K562 (cell line): ENCODE measurements around the gene IFT122. TPM values are rescaled to one million over a fixed set of nuclear protein-coding genes. Genes with fewer than 3 reads are reported as not detected.

ENCODE experiments used
- ATAC-seq: fragments of 200-7000 bp; cut with Tn5 transposase; 3 replicates; pipeline ENCODE4 v1.9.1; 2020; ENCODE audit warnings: moderate library complexity
- BruUV-seq: library from RNA; stranded (reverse); fragments of 400-500 nt; replicated peaks from 2 replicates; lab custom pipeline; 2021; lab: Mats Ljungman, UMichigan
- CTCF ChIA-PET: fragments of 300-600 bp; formaldehyde crosslinking; extraction: SDS; loops from one replicate; lab custom pipeline; 2021; ENCODE audit warnings: low intra/inter-chr PET ratio; lab: Yijun Ruan, JAX
- POLR2A ChIA-PET: fragments of 300-600, 350-650 bp; sonication (Branson Sonifier 250); formaldehyde crosslinking; extraction: SDS; loops from one replicate; lab custom pipeline; 2021; ENCODE audit warnings: antibody characterized with exemption, inconsistent platforms; lab: Yijun Ruan, JAX
- DNase-seq, 4 experiments: peaks; one replicate each; pipeline versions ENCODE4 v3.0.0 to v3.0.0-alpha.2; 2011 to 2018; ENCODE audit warnings: low spot score in 3 of 4, mixed read lengths in 3 of 4; ENCODE audit errors: extremely low read depth in 1 of 4
- FAIRE-seq: peaks from 2 replicates; lab custom pipeline; 2011; peaks lifted over from hg19 to GRCh38; lab: Jason Lieb, UNC
- H2AFZ ChIP-seq: 2 replicates; pipeline ENCODE4 v1.6.0; 2011; ENCODE audit warnings: low read depth, low read length, control low read depth, inconsistent platforms
- H3K27ac ChIP-seq: fragments of 200-600 bp; 3 replicates; pipeline ENCODE4 v1.8.0; 2011; ENCODE audit warnings: low read depth, mild to moderate bottlenecking, control low read depth, inconsistent platforms, low read length, moderate library complexity, mixed read lengths; ENCODE audit errors: extremely low read depth
- H3K27me3 ChIP-seq, 2 experiments: fragments of 300-600 bp in 1 of 2; 2 replicates in 1 of 2; 3 replicates in 1 of 2; pipeline versions ENCODE4 v1.6.0 to v1.8.0; 2011; ENCODE audit warnings: inconsistent platforms in 2 of 2, low read length in 2 of 2, mild to moderate bottlenecking in 1 of 2, mixed read lengths in 1 of 2, moderate library complexity in 1 of 2; ENCODE audit not compliant: control insufficient read depth in 2 of 2, insufficient read depth in 2 of 2
- H3K36me3 ChIP-seq: fragments of 300-600 bp; 3 replicates; pipeline ENCODE4 v1.8.0; 2011; ENCODE audit warnings: mild to moderate bottlenecking, low read length, inconsistent platforms; ENCODE audit not compliant: control insufficient read depth, insufficient read depth
- H3K4me1 ChIP-seq, 2 experiments: fragments of 200-600 bp in 1 of 2; replicated peaks in 1 of 2; 2 replicates in 1 of 2; 3 replicates in 1 of 2; pipeline versions ENCODE4 v1.5.1 to v1.8.0; 2011; ENCODE audit warnings: inconsistent platforms in 2 of 2, low read length in 2 of 2, mild to moderate bottlenecking in 1 of 2, mixed read lengths in 1 of 2, moderate library complexity in 1 of 2; ENCODE audit not compliant: control insufficient read depth in 2 of 2, insufficient read depth in 2 of 2
- H3K4me2 ChIP-seq: 2 replicates; pipeline ENCODE4 v1.6.1; 2011; ENCODE audit warnings: low read length, control low read depth, inconsistent platforms, mixed read lengths; ENCODE audit not compliant: insufficient read depth
- H3K4me3 ChIP-seq: fragments of 200-600 bp; sonication (generic), shearing (Covaris generic); 2 replicates; pipeline ENCODE4 v1.5.1; 2016; ENCODE audit warnings: control low read depth, inconsistent platforms
- H3K79me2 ChIP-seq: fragments of 200-600 bp; 3 replicates; pipeline ENCODE4 v1.8.0; 2011; ENCODE audit warnings: low read length, inconsistent platforms; ENCODE audit not compliant: control insufficient read depth, insufficient read depth
- H3K9ac ChIP-seq, 2 experiments: 2 replicates each; pipeline versions ENCODE4 v1.6.0 to v1.6.1; 2011; ENCODE audit warnings: low read depth in 2 of 2, low read length in 2 of 2, control low read depth in 1 of 2, inconsistent platforms in 1 of 2, mild to moderate bottlenecking in 1 of 2, mixed read lengths in 1 of 2; ENCODE audit not compliant: insufficient read depth in 1 of 2
- H3K9me1 ChIP-seq: one replicate; pipeline ENCODE4 v1.6.0; 2011; ENCODE audit warnings: inconsistent platforms, mild to moderate bottlenecking, low read length, moderate library complexity; ENCODE audit not compliant: control insufficient read depth, insufficient read depth
- H3K9me3 ChIP-seq: replicated peaks from 2 replicates; pipeline ENCODE4 v1.5.1; 2011; ENCODE audit warnings: low read depth, low read length, inconsistent platforms; ENCODE audit not compliant: control insufficient read depth, insufficient read depth
- H4K20me1 ChIP-seq: replicated peaks from 2 replicates; pipeline ENCODE4 v1.6.1; 2011; ENCODE audit warnings: low read length, inconsistent platforms, mixed read lengths; ENCODE audit not compliant: control insufficient read depth, insufficient read depth
- RB1 ChIP-seq: fragments of 450-650 bp; IDR thresholded peaks from 2 replicates; pipeline ENCODE4 v1.6.1; 2017; ENCODE audit warnings: low read depth, mild to moderate bottlenecking
- RBM25 ChIP-seq: fragments of 200-400 bp; formaldehyde crosslinking; IDR thresholded peaks from 2 replicates; pipeline ENCODE4 v1.6.1; 2018; ENCODE audit warnings: low read length, low read depth, moderate library complexity; ENCODE audit not compliant: severe bottlenecking
- SRSF9 ChIP-seq: fragments of 200-400 bp; formaldehyde crosslinking; IDR thresholded peaks from 2 replicates; pipeline ENCODE4 v1.6.1; 2017; ENCODE audit warnings: low read depth, low read length, borderline replicate concordance
- ZFP36 ChIP-seq: fragments of 150-350 bp; IDR thresholded peaks from 2 replicates; pipeline ENCODE4 v1.6.1; 2018; ENCODE audit warnings: low read length, low read depth; ENCODE audit not compliant: partially characterized antibody
- ZNF280A ChIP-seq: fragments of 450-650 bp; IDR thresholded peaks from 2 replicates; pipeline ENCODE4 v1.6.1; 2018; ENCODE audit warnings: mild to moderate bottlenecking, low read depth; ENCODE audit not compliant: partially characterized antibody
- ZNF347 ChIP-seq: fragments of 450-650 bp; formaldehyde crosslinking; IDR thresholded peaks from 2 replicates; pipeline ENCODE4 v1.4.0; 2020; ENCODE audit warnings: low read depth, mild to moderate bottlenecking, moderate library complexity
- ZNF79 ChIP-seq: fragments of 250-450 bp; sonication (Bioruptor Pico); IDR thresholded peaks from 2 replicates; pipeline ENCODE4 v1.4.0; 2020; ENCODE audit warnings: low read depth, mild to moderate bottlenecking, moderate library complexity
- WGBS: fragments of 100-300 bp; shearing (Covaris generic); methylation state at CpG from one replicate; pipeline ENCODE4 v1.1.6; 2016; ENCODE audit warnings: low coverage, mixed read lengths; ENCODE audit not compliant: insufficient coverage; ENCODE audit errors: missing lambda C conversion rate; 5-methylcytosine and 5-hydroxymethylcytosine counted together
- in situ Hi-C: fragments of 300-500 bp; cut with MboI; formaldehyde crosslinking; loops from 4 replicates; pipeline ENCODE4 v1.15.0; 2018; ENCODE audit warnings: inconsistent platforms, mixed read lengths
- intact Hi-C: fragments of 100-400 bp; cut with micrococcal nuclease; formaldehyde crosslinking; loops from 2 replicates; pipeline ENCODE4 v1.14.2; 2022
- polyA plus RNA-seq, 8 experiments: library from polyadenylated mRNA; depleted of rRNA in 4 of 8; stranded (reverse) in 5 of 8; unstranded in 3 of 8; fragments of >200 nt; fragmentation: Nextera tagmentation in 2 of 8; fragmentation: Illumina TruSeq in 1 of 8; extraction: Ambion mirVana in 2 of 8; extraction: Trizol in 1 of 8; gene quantifications; 2 replicates each; pipeline versions ENCODE4 v1.2.1 to v1.2.3, GENCODE V29; 2011 to 2014; ENCODE audit warnings: inconsistent platforms in 1 of 8, missing spikeins in 1 of 8
- total RNA-seq, 7 experiments: library from RNA; depleted of rRNA in 6 of 7; stranded (reverse); fragments of >200 nt in 6 of 7; fragmentation: Illumina TruSeq in 2 of 7; extraction: Trizol in 2 of 7; gene quantifications; 2 replicates each; pipeline versions ENCODE4 v1.2.1 to v1.2.3, GENCODE V29; 2011 to 2021; ENCODE audit warnings: low replicate concordance in 1 of 7

IFT122 gene
- total and polyA plus RNA-seq, 9 of the 15 experiments (the other 6 are each of a cell fraction or from before 2014, with no cell fraction given), result 2.4 to 11.5 (median 7.7) TPM

DNA sequence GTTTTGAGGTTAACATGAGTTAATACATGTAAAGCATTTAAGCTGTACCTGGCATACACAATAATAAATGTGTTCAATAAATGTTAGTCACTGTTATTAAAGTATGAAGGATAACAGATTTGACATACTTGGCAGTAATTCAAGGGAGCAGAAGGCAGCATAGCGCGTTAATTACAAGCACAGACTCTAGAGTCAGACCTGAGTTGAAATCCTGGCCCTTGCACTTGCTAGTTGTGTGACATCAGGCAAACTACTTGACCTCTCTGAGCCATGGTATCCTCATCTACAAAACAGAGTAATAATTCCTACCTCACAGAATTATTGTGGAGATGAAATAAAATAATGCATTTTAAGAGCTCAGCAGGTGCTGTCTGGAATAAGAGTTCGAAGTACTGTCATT, 5.4 kb downstream of the IFT122 start:
- no peaks in the 10 kb centered on the region for H3K27me3 ChIP-seq
- ATAC-seq (no peak), FAIRE-seq (no peak), DNase-seq (no peak)
- H3K4me2 ChIP-seq, result peak overlapping the region; percentile 64
- peaks cover 13 to 57% of the 10 kb centered on the region in 2 experiments for H3K4me1 ChIP-seq
- peak overlapping the region; percentile 72; the same call in 2 of the 3 replicates for H3K27ac ChIP-seq
- H2AFZ ChIP-seq, result peak overlapping the region; percentile 78
- ChIA-PET POLR2A (interaction anchor here (0.5 to 1.6 kb wide), 7 partner anchors 8 to 130 kb away, joined by 3 to 5 read pairs (median 3); a partner anchor contains a TSS), CTCF (interaction anchor here (0.6 kb wide), 1 partner anchor 45 kb away, joined by 3 read pairs; no protein-coding TSS in a partner anchor)
- H3K36me3 ChIP-seq, result no peaks in the 10 kb centered on the region
- H3K9ac ChIP-seq, result peak overlapping the region in 1 of 2 experiments; percentile 55; a peak in 1 of 4 replicates
- in situ Hi-C loops, result no loop called here
- no peaks in the 10 kb centered on the region for H3K9me1 ChIP-seq
- no peak overlapping the region for H3K4me3 ChIP-seq
- H4K20me1 ChIP-seq, result no peaks in the 10 kb centered on the region
- intact Hi-C loops, result loop anchor here (10.0 kb wide), 1 partner anchor 1409 kb away; no protein-coding TSS in a partner anchor
- no peaks in the 10 kb centered on the region for H3K9me3 ChIP-seq
- WGBS, result 50% methylated on average over 3 of the region's 3 CpGs
- no peak for TF ChIP-seq SRSF9
- peak; percentile 53 for TF ChIP-seq RBM25
- TF ChIP-seq ZNF280A, result no peak
- no peak for TF ChIP-seq RB1
- no peak for TF ChIP-seq ZNF79 (CRISPR knock-in tag)
- no peak for TF ChIP-seq ZNF347 (CRISPR knock-in tag)
- peak; percentile 52 for TF ChIP-seq ZFP36
- peaks cover 64% of the 10 kb centered on the region for H3K79me2 ChIP-seq
- BruUV-seq, result no TSS peak
